ENCODE data around the gene RANBP3L. TPM values are rescaled to one million over a fixed set of nuclear protein-coding genes. Genes with fewer than 3 reads are reported as not detected.
"Not testable (repeated sequence)": the region's sequence is repeated elsewhere in the genome, so short reads cannot be mapped to it uniquely, and the experiment has no call there.

Gene RANBP3L
- total RNA-seq: not detected
- not detected for polyA plus RNA-seq

GRCh38 chr5:36301858-36302603 is at the start of gene RANBP3L:
Gene RANBP3L, minus strand, starts transcription at chr5:36301902. Its CDS starts 486 bp downstream, at chr5:36301416.
- Histone ChIP-seq H3K27ac (ENCODE audit: low read depth, low read length) (no peak within 1 kb of the TSS), H3K4me3 (ENCODE audit: low read length) (no peak within 1 kb of the TSS), H3K36me3 (ENCODE audit: insufficient read depth, low read length) (no peaks in the 10 kb centered on the region), H3K9me3 (ENCODE audit: low read length) (no peaks in the 10 kb centered on the region), H3K27me3 (ENCODE audit: insufficient read depth, low read length, poor library complexity, severe bottlenecking) (no peaks in the 10 kb centered on the region), H3K4me1 (ENCODE audit: insufficient read depth, low read length) (no peaks in the 10 kb centered on the region)
- no peak for DNase-seq
- peaks cover 6 to 35% of the 10 kb centered on the region in 2 donors for H3K27me3 Mint-ChIP-seq
- peak within 1 kb of the TSS in 1 of 7 donors; percentile 16 for H3K4me3 Mint-ChIP-seq
- H3K9me3 Mint-ChIP-seq: no peaks in the 10 kb centered on the region
- peaks cover 0 to 16% (median 6%) of the 10 kb centered on the region in 3 donors for H3K4me1 Mint-ChIP-seq
- H3K36me3 Mint-ChIP-seq: no peaks in the 10 kb centered on the region
- POLR2A ChIA-PET: no interaction called here
- H3K27ac Mint-ChIP-seq: no peak within 1 kb of the TSS
- CTCF ChIA-PET: no interaction called here

GRCh38 chr5:36346896-36347690 is 45.4 kb upstream of the RANBP3L start:
- no peak for DNase-seq
- ChIA-PET POLR2A (no interaction called here), CTCF (no interaction called here)
- Histone ChIP-seq H3K9me3 (ENCODE audit: low read length) (no peaks in the 10 kb centered on the region), H3K27me3 (ENCODE audit: insufficient read depth, low read length, poor library complexity, severe bottlenecking) (no peaks in the 10 kb centered on the region), H3K4me1 (ENCODE audit: insufficient read depth, low read length) (no peaks in the 10 kb centered on the region), H3K27ac (ENCODE audit: low read depth, low read length) (no peak overlapping the region), H3K36me3 (ENCODE audit: insufficient read depth, low read length) (no peaks in the 10 kb centered on the region), H3K4me3 (ENCODE audit: low read length) (no peak overlapping the region)
- Mint-ChIP-seq H3K4me1 (no peaks in the 10 kb centered on the region), H3K4me3 (no peak overlapping the region), H3K36me3 (no peaks in the 10 kb centered on the region), H3K27me3 (peaks cover 0 to 17% of the 10 kb centered on the region in 2 donors), H3K9me3 (peaks cover 0 to 2% (median 0%) of the 10 kb centered on the region in 5 donors), H3K27ac (no peak overlapping the region)

GRCh38 chr5:36344899-36345298 is 43.2 kb upstream of the RANBP3L start:
- Histone ChIP-seq H3K27ac (ENCODE audit: low read depth, low read length) (no peak overlapping the region), H3K4me3 (ENCODE audit: low read length) (no peak overlapping the region), H3K9me3 (ENCODE audit: low read length) (no peaks in the 10 kb centered on the region), H3K27me3 (ENCODE audit: insufficient read depth, low read length, poor library complexity, severe bottlenecking) (no peaks in the 10 kb centered on the region), H3K4me1 (ENCODE audit: insufficient read depth, low read length) (no peaks in the 10 kb centered on the region), H3K36me3 (ENCODE audit: insufficient read depth, low read length) (no peaks in the 10 kb centered on the region)
- ChIA-PET CTCF (no interaction called here), POLR2A (no interaction called here)
- no peaks in the 10 kb centered on the region for H3K36me3 Mint-ChIP-seq
- no peak for DNase-seq
- no peak overlapping the region for H3K27ac Mint-ChIP-seq
- peaks cover 0 to 11% of the 10 kb centered on the region in 2 donors for H3K27me3 Mint-ChIP-seq
- H3K9me3 Mint-ChIP-seq: peaks cover 0 to 2% (median 0%) of the 10 kb centered on the region in 5 donors
- H3K4me1 Mint-ChIP-seq: no peaks in the 10 kb centered on the region
- no peak overlapping the region for H3K4me3 Mint-ChIP-seq

- H3K9me3 Mint-ChIP-seq; H3K27me3 ChIP-seq (ENCODE audit: insufficient read depth, low read length, poor library complexity, severe bottlenecking); CTCF ChIA-PET; H3K27ac ChIP-seq (ENCODE audit: low read depth, low read length); H3K4me1 Mint-ChIP-seq; H3K4me3 Mint-ChIP-seq; H3K36me3 ChIP-seq (ENCODE audit: insufficient read depth, low read length); H3K4me1 ChIP-seq (ENCODE audit: insufficient read depth, low read length); H3K9me3 ChIP-seq (ENCODE audit: low read length); H3K4me3 ChIP-seq (ENCODE audit: low read length); H3K27ac Mint-ChIP-seq; H3K36me3 Mint-ChIP-seq; DNase-seq; POLR2A ChIA-PET: not testable (repeated sequence)
- H3K27me3 Mint-ChIP-seq: peaks cover 3 to 23% of the 10 kb centered on the region in 2 donors
These were observed 40.0 kb upstream of the RANBP3L start for GRCh38 chr5:36341720-36342119.

GRCh38 chr5:36337597-36337996 is 35.9 kb upstream of the RANBP3L start:
- H3K27me3 Mint-ChIP-seq: peaks cover 3 to 23% of the 10 kb centered on the region in 2 donors
- ChIA-PET POLR2A (no interaction called here), CTCF (no interaction called here)
- DNase-seq: no peak
- no peaks in the 10 kb centered on the region for H3K9me3 Mint-ChIP-seq
- Histone ChIP-seq H3K27me3 (ENCODE audit: insufficient read depth, low read length, poor library complexity, severe bottlenecking) (no peaks in the 10 kb centered on the region), H3K4me3 (ENCODE audit: low read length) (no peak overlapping the region), H3K4me1 (ENCODE audit: insufficient read depth, low read length) (no peaks in the 10 kb centered on the region), H3K9me3 (ENCODE audit: low read length) (no peaks in the 10 kb centered on the region), H3K36me3 (ENCODE audit: insufficient read depth, low read length) (no peaks in the 10 kb centered on the region), H3K27ac (ENCODE audit: low read depth, low read length) (no peak overlapping the region)
- no peak overlapping the region for H3K27ac Mint-ChIP-seq
- H3K4me3 Mint-ChIP-seq: no peak overlapping the region
- H3K36me3 Mint-ChIP-seq: no peaks in the 10 kb centered on the region
- no peaks in the 10 kb centered on the region for H3K4me1 Mint-ChIP-seq

- H3K4me3 ChIP-seq (ENCODE audit: low read length): no peak overlapping the region
- no peaks in the 10 kb centered on the region for H3K27me3 ChIP-seq (ENCODE audit: insufficient read depth, low read length, poor library complexity, severe bottlenecking)
- no peak overlapping the region for H3K27ac Mint-ChIP-seq
- no peaks in the 10 kb centered on the region for H3K4me1 ChIP-seq (ENCODE audit: insufficient read depth, low read length)
- no peak overlapping the region for H3K4me3 Mint-ChIP-seq
- no peaks in the 10 kb centered on the region for H3K36me3 Mint-ChIP-seq
- no peaks in the 10 kb centered on the region for H3K4me1 Mint-ChIP-seq
- POLR2A ChIA-PET: no interaction called here
- no peak overlapping the region for H3K27ac ChIP-seq (ENCODE audit: low read depth, low read length)
- no peaks in the 10 kb centered on the region for H3K9me3 ChIP-seq (ENCODE audit: low read length)
- no peaks in the 10 kb centered on the region for H3K36me3 ChIP-seq (ENCODE audit: insufficient read depth, low read length)
- no peak for DNase-seq
- CTCF ChIA-PET: no interaction called here
- peaks cover 3 to 15% of the 10 kb centered on the region in 2 donors for H3K27me3 Mint-ChIP-seq
- no peaks in the 10 kb centered on the region for H3K9me3 Mint-ChIP-seq
These were observed 32.6 kb upstream of the RANBP3L start for GRCh38 chr5:36334315-36334714.

GRCh38 chr5:36332720-36333119 is 31.0 kb upstream of the RANBP3L start:
- POLR2A ChIA-PET; H3K4me3 Mint-ChIP-seq; H3K36me3 Mint-ChIP-seq; CTCF ChIA-PET; H3K4me1 ChIP-seq (ENCODE audit: insufficient read depth, low read length); H3K4me3 ChIP-seq (ENCODE audit: low read length); H3K9me3 ChIP-seq (ENCODE audit: low read length); H3K9me3 Mint-ChIP-seq; DNase-seq; H3K36me3 ChIP-seq (ENCODE audit: insufficient read depth, low read length); H3K4me1 Mint-ChIP-seq; H3K27ac Mint-ChIP-seq; H3K27ac ChIP-seq (ENCODE audit: low read depth, low read length); H3K27me3 ChIP-seq (ENCODE audit: insufficient read depth, low read length, poor library complexity, severe bottlenecking): not testable (repeated sequence)
- peaks cover 3 to 12% of the 10 kb centered on the region in 2 donors for H3K27me3 Mint-ChIP-seq

- Histone ChIP-seq H3K4me1 (ENCODE audit: insufficient read depth, low read length) (no peaks in the 10 kb centered on the region), H3K27ac (ENCODE audit: low read depth, low read length) (no peak overlapping the region), H3K27me3 (ENCODE audit: insufficient read depth, low read length, poor library complexity, severe bottlenecking) (no peaks in the 10 kb centered on the region), H3K4me3 (ENCODE audit: low read length) (no peak overlapping the region), H3K36me3 (ENCODE audit: insufficient read depth, low read length) (no peaks in the 10 kb centered on the region), H3K9me3 (ENCODE audit: low read length) (no peaks in the 10 kb centered on the region)
- peaks cover 0 to 6% (median 4%) of the 10 kb centered on the region in 5 donors for H3K9me3 Mint-ChIP-seq
- no peak overlapping the region for H3K4me3 Mint-ChIP-seq
- no peaks in the 10 kb centered on the region for H3K36me3 Mint-ChIP-seq
- no peak for DNase-seq
- ChIA-PET POLR2A (no interaction called here), CTCF (no interaction called here)
- no peaks in the 10 kb centered on the region for H3K4me1 Mint-ChIP-seq
- peaks cover 2 to 21% of the 10 kb centered on the region in 2 donors for H3K27me3 Mint-ChIP-seq
- no peak overlapping the region for H3K27ac Mint-ChIP-seq
These were observed 23.5 kb upstream of the RANBP3L start for GRCh38 chr5:36325196-36325595.

Measured in CD8-positive, alpha-beta memory T cell (primary cell).